Ascending aorta (tissue), 2 donors: Measurements from ENCODE around the gene DCTPP1. TPM values are rescaled to one million over a fixed set of nuclear protein-coding genes. Genes with fewer than 3 reads are reported as not detected.

Experiments used
- DNase-seq, 2 donors: peaks; one replicate each; pipeline ENCODE4 v3.0.0-alpha.2; 2019; ENCODE audit warnings: low spot score in 2 of 2
- H3K27ac ChIP-seq, 2 donors: fragments of 200-600 bp; sonication (generic); one replicate each; pipeline ENCODE4 v1.5.1; 2016 to 2017; ENCODE audit warnings: mild to moderate bottlenecking in 1 of 2
- H3K27me3 ChIP-seq: fragments of 200-600 bp; sonication (generic); one replicate; pipeline ENCODE4 v1.5.1; 2017
- H3K36me3 ChIP-seq, 2 donors: fragments of 200-600 bp; sonication (generic); one replicate each; pipeline ENCODE4 v1.5.1; 2016
- H3K4me1 ChIP-seq, 2 donors: fragments of 200-600 bp; sonication (generic); one replicate each; pipeline ENCODE4 v1.5.1; 2016 to 2017; ENCODE audit warnings: mild to moderate bottlenecking in 1 of 2
- H3K4me3 ChIP-seq, 2 donors: fragments of 200-600 bp; sonication (generic); one replicate each; pipeline ENCODE4 v1.5.1; 2016 to 2017; ENCODE audit warnings: mild to moderate bottlenecking in 1 of 2
- H3K9me3 ChIP-seq, 2 donors: fragments of 200-600 bp; sonication (generic); one replicate each; pipeline ENCODE4 v1.5.1; 2016
- CTCF ChIP-seq, 3 experiments: fragments of 200-600 bp in 2 of 3; fragments of 450-650 bp in 1 of 3; sonication (generic) in 2 of 3; IDR thresholded peaks; one replicate each; pipeline ENCODE4 v1.5.1; 2016 to 2019; ENCODE audit warnings: antibody characterized with exemption in 3 of 3, mild to moderate bottlenecking in 1 of 3, moderate library complexity in 1 of 3
- intact Hi-C: fragments of 100-400 bp; cut with DNase I; formaldehyde crosslinking; loops from one replicate; pipeline ENCODE4 v1.15.1; 2023
- total RNA-seq: library from RNA; depleted of rRNA; stranded (reverse); fragments of >200 nt; gene quantifications from one replicate; pipeline ENCODE4 v1.1.0, GENCODE V29; 2016

DCTPP1 gene
- total RNA-seq, 1 donor from 2014 or later = 7.2 TPM

- H3K36me3 ChIP-seq = peaks cover 0 to 4% of the 10 kb centered on the region in 2 donors
- no peak for TF ChIP-seq CTCF (IDR thresholded peaks at IDR 0.05)
- peak overlapping the region; percentile 92 to 97 for H3K27ac ChIP-seq
- no peaks in the 10 kb centered on the region for H3K27me3 ChIP-seq
- H3K9me3 ChIP-seq = no peaks in the 10 kb centered on the region
- peaks cover 5 to 16% of the 10 kb centered on the region in 2 donors for H3K4me1 ChIP-seq
- no peak for DNase-seq
- peak overlapping the region; percentile 79 to 97 for H3K4me3 ChIP-seq
- intact Hi-C loops = loop anchor here (1.0 to 2.0 kb wide), 4 partner anchors 14 to 90 kb away; partner anchors contain the start of genes DCTPP1, ZNF48, ZNF747 and ZNF768
These were observed 14.7 kb upstream of the DCTPP1 start for GRCh38 chr16:30444231-30445148.

GRCh38 chr16:30443631-30444030 is 13.8 kb upstream of the DCTPP1 start:
- no peak overlapping the region for H3K4me3 ChIP-seq
- TF ChIP-seq CTCF (IDR thresholded peaks at IDR 0.05) = no peak
- intact Hi-C loops = loop anchor here (2.0 kb wide), 3 partner anchors 49 to 91 kb away; partner anchors contain the start of genes ZNF48, ZNF747 and ZNF768
- no peak overlapping the region for H3K27ac ChIP-seq
- no peak for DNase-seq
- peaks cover 5 to 16% of the 10 kb centered on the region in 2 donors for H3K4me1 ChIP-seq
- H3K9me3 ChIP-seq = no peaks in the 10 kb centered on the region
- peaks cover 0 to 4% of the 10 kb centered on the region in 2 donors for H3K36me3 ChIP-seq
- no peaks in the 10 kb centered on the region for H3K27me3 ChIP-seq

- H3K27ac ChIP-seq = no peak overlapping the region
- H3K36me3 ChIP-seq = peaks cover 0 to 4% of the 10 kb centered on the region in 2 donors
- DNase-seq = no peak
- H3K4me1 ChIP-seq = peaks cover 5 to 10% of the 10 kb centered on the region in 2 donors
- TF ChIP-seq CTCF (IDR thresholded peaks at IDR 0.05) = no peak
- H3K9me3 ChIP-seq = no peaks in the 10 kb centered on the region
- no peaks in the 10 kb centered on the region for H3K27me3 ChIP-seq
- intact Hi-C loops = no loop called here
- no peak overlapping the region for H3K4me3 ChIP-seq
These were observed 10.0 kb upstream of the DCTPP1 start for GRCh38 chr16:30439720-30440348.

- TF ChIP-seq CTCF (IDR thresholded peaks at IDR 0.05) = no peak
- H3K4me1 ChIP-seq = no peaks in the 10 kb centered on the region
- no peak overlapping the region for H3K27ac ChIP-seq
- H3K4me3 ChIP-seq = no peak overlapping the region
- no peak for DNase-seq
- peaks cover 0 to 4% of the 10 kb centered on the region in 2 donors for H3K36me3 ChIP-seq
- intact Hi-C loops = no loop called here
- H3K9me3 ChIP-seq = no peaks in the 10 kb centered on the region
- no peaks in the 10 kb centered on the region for H3K27me3 ChIP-seq
These were observed 9.0 kb upstream of the DCTPP1 start for GRCh38 chr16:30438835-30439234.

GRCh38 chr16:30437511-30438046 is 7.7 kb upstream of the DCTPP1 start:
- no peak for DNase-seq
- H3K36me3 ChIP-seq = no peaks in the 10 kb centered on the region
- TF ChIP-seq CTCF (IDR thresholded peaks at IDR 0.05) = no peak
- H3K9me3 ChIP-seq = no peaks in the 10 kb centered on the region
- intact Hi-C loops = no loop called here
- no peak overlapping the region for H3K27ac ChIP-seq
- H3K27me3 ChIP-seq = no peaks in the 10 kb centered on the region
- H3K4me3 ChIP-seq = no peak overlapping the region
- H3K4me1 ChIP-seq = no peaks in the 10 kb centered on the region
